Measurements from ENCODE around the gene HBD.

The HBD gene

GRCh38 chr11:5232176-5232575, 2.1 kb downstream of the HBD start:
- DNase-seq: no peak

GRCh38 chr11:5231111-5231510, 3.2 kb downstream of the HBD start:
- DNase-seq: no peak

GRCh38 chr11:5230266-5230665, 4.0 kb downstream of the HBD start:
- DNase-seq: no peak

GRCh38 chr11:5229796-5230195, 4.5 kb downstream of the HBD start:
- DNase-seq: no peak

- no peak for DNase-seq
Observed at GRCh38 chr11:5229356-5229755, 4.9 kb downstream of the HBD start.

GRCh38 chr11:5228124-5228523, 6.2 kb downstream of the HBD start:
- no peak for DNase-seq

- no peak for DNase-seq
Observed at GRCh38 chr11:5227681-5228080, 6.6 kb downstream of the HBD start.

- DNase-seq: no peak
Observed at GRCh38 chr11:5226732-5227310, 7.5 kb downstream of the HBD start, which contains the start of gene HBB. TSS of gene HBB (minus strand) at chr11:5227071. CDS start at chr11:5227021, 50 bp downstream.

- no peak for DNase-seq
Observed at GRCh38 chr11:5225480-5225871, 8.8 kb downstream of the HBD start.

- DNase-seq: no peak
Observed at GRCh38 chr11:5224538-5225479, 9.5 kb downstream of the HBD start.

GRCh38 chr11:5223686-5224085, 10.6 kb downstream of the HBD start:
- no peak for DNase-seq

- DNase-seq: no peak
Observed at GRCh38 chr11:5223146-5223545, 11.1 kb downstream of the HBD start.

GRCh38 chr11:5210376-5210885, 23.9 kb downstream of the HBD start:
- no peak for DNase-seq

GRCh38 chr11:5204787-5205186, 29.5 kb downstream of the HBD start:
- peak; percentile 55 for DNase-seq

GRCh38 chr11:5203366-5203765, 30.9 kb downstream of the HBD start:
- DNase-seq: no peak

- DNase-seq: no peak
Observed at GRCh38 chr11:5200582-5200981, 33.7 kb downstream of the HBD start, which contains the start of gene OR51V1. TSS of gene OR51V1 (minus strand) at chr11:5200682. CDS start at chr11:5200682, 0 bp downstream.

GRCh38 chr11:5198285-5198684, 36.0 kb downstream of the HBD start:
- DNase-seq: no peak

GRCh38 chr11:5197536-5197935, 36.7 kb downstream of the HBD start:
- no peak for DNase-seq

GRCh38 chr11:5196731-5197130, 37.6 kb downstream of the HBD start:
- no peak for DNase-seq

- DNase-seq: no peak
Observed at GRCh38 chr11:5196067-5196466, 38.2 kb downstream of the HBD start.

GRCh38 chr11:5192738-5193137, 41.5 kb downstream of the HBD start:
- DNase-seq: no peak

- DNase-seq: no peak
Observed at GRCh38 chr11:5188201-5188600, 46.1 kb downstream of the HBD start.

All from eye (tissue), 1 donor.